HG02840 (cell line): ENCODE measurements around the gene LZTR1.
"Not testable (repeated sequence)": the region's sequence is repeated elsewhere in the genome, so short reads cannot be mapped to it uniquely, and the experiment has no call there.

Source experiments
- ATAC-seq: cut with Tn5 transposase; IDR thresholded peaks from one replicate; pipeline ENCODE4 v1.9.1; 2021; ENCODE audit warnings: mild to moderate bottlenecking, moderate library complexity, moderate number of reproducible peaks; ENCODE audit not compliant: unreplicated experiment, low FRiP score

The LZTR1 gene

GRCh38 chr22:20981787-20982562, at the start of gene LZTR1:
TSS of gene LZTR1 (plus strand) at chr22:20982297. CDS start at chr22:20982372, 75 bp downstream.
- peak; percentile 79 for ATAC-seq

- no peak for ATAC-seq
Observed at GRCh38 chr22:20933910-20934309, 48.2 kb upstream of the LZTR1 start.

- not testable (repeated sequence) for ATAC-seq
Observed at GRCh38 chr22:20935049-20935448, 47.0 kb upstream of the LZTR1 start.

DNA sequence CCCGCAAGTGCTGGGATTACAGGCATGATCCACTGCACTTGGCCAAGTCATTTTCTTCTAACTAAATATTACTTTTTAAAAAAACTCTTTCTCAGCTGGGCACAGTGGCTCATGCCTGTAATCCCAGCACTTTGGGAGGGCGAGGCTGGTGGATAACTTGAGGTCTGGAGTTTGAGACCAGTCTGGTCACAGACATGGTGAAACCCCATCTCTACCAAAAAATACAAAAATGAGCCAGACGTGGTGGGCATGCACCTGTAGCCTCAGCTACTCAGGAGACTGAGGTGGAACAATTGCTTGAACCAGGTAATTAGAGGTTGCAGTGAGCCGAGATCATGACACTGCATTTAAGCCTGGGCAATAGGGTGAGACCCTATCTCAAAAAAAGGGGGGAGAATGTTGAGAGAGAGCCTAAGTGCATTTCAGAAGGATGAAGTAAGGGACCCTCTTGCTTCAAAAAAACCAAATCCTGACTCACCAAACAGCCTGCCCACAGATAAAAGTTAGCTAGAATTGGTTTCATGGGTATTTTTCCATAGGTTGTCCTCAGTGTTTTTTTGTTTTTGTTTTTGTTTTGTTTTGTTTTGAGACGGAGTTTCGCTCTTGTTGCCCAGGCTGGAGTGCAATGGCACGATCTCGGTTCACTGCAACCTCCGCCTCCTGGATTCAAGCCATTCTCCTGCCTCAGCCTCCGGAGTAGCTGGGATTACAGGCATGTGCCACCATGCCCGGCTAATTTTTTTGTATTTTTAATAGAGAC, 46.1 kb upstream of the LZTR1 start:
- not testable (repeated sequence) for ATAC-seq

DNA sequence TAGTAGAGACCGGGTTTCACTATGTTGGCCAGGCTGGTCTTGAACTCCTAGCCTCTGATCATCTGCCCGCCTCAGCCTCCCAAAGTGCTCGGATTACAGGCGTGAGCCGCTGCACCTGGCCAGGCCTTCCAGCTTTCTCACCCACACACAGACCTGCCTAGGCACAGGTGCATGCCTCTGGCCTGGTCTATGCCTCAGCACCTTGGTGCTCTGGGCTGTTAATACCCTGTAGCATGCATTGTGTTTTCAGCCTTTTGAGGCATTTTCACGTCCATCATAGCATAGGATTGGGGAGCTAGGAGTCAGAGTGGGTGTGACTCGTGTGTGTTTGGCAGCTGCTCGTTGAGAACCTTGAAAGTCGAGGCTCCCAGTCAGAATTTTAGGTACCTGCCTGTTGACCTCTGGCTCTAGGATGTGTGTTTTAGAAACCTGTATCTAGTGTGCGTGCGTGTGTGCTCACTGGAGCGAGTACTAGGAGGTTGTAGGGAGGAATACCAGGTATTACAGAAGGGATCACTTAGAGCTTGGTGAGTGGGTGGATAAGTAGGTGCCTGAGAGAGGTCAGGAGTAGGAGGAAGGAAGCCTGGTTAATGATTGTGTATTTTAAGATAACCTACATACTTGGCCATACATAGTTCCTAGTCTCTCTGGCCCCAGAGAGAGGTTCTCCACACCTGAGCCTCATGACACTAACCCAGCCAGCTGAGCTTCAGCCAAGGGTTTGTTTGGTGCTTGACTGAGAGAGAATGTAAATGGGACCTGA, 44.9 kb upstream of the LZTR1 start:
- ATAC-seq: no peak

DNA sequence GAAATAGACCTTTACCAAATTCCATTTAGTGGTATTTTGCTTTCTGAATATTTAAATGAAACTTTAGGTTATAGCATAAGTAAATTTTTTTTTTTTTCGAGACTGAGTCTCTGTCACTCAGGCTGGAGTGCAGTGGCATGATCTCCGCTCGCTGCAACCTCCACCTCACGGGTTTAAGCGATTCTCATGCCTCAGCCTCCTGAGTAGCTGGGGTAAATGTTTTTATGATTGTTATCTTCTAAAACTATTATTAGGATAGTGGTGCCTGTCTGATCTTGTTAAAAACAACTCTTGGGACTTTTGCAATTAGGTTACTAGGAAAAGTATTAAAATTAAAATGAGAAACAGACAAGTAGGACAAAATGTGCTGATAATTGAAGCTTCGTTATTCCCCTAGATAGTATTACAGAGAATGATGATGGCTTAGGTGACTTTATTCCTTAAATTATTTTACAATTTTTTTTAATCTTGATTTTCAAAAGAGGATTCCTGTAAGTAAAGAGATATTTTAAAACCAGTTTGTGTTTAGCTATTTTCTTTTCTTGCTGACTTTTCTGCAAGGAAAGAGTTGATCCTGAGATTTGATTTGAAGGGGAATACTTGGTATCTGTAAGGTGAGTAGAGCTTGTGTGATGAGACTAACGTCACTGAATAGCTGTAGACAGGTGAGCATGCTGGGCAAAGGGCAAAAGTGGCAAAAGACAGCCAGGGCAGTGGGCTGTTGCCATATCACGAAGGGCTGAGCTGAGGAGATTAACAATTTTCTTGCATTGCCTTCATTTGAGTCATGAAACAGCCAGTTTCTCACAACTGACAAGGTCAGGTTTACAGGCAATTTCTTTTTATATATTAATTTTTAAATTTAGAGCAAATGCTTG, 44.1 kb upstream of the LZTR1 start:
- ATAC-seq: no peak

DNA sequence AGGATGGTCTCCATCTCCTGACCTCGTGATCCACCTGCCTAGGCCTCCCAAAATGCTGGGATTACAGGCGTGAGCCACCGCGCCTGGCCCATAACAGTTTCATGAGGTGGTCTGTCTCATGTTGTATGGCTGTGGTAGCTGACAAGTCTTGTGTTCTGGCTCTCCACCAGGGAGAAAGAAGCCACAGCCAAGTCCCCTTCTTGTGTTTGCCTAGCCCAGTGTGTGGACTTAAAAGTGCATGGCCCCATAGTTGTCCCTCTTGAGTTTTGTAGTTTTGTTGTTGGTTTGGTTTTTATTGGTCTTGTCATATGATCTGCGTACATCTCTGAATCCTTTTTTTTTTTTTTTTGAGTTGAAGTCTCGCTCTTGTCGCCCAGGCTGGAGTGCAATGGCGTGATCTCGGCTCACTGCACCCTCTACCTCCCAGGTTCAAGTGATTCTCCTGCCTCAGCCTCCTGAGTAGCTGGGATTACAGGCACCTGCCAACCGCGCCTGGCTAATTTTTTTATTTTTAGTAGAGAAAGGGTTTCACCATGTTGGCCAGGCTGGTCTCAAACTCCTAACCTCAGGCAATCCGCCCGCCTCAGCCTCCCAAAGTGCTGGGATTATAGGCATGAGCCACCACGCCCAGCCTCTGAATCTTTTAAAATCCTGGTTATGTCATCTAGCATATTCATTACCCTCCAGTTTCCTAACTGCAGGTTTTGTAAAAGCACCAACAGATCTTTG, 42.5 kb upstream of the LZTR1 start:
- ATAC-seq: not testable (repeated sequence)

DNA sequence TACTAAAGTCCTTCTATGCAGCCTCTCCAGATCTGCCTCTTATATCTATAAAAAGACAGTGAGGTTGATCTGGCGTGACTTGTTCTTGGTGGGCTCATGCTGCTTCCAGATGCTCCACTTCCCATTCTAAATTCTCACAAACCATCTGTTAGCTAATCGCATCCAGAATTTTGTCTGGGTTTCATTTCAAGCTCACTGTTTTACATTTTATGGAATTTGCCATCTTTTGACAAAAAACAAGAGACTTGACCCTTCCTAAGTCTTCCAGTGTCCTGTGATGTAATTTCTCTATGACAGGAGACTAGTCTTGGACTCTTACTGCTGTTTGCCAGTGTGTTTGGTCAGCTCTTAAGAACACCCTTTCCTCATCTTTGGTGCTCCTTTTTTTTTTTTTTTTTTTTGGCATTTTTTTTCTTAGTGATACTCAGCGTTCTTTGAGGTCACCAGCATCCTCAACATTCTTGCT, 41.9 kb upstream of the LZTR1 start:
- ATAC-seq: no peak

DNA sequence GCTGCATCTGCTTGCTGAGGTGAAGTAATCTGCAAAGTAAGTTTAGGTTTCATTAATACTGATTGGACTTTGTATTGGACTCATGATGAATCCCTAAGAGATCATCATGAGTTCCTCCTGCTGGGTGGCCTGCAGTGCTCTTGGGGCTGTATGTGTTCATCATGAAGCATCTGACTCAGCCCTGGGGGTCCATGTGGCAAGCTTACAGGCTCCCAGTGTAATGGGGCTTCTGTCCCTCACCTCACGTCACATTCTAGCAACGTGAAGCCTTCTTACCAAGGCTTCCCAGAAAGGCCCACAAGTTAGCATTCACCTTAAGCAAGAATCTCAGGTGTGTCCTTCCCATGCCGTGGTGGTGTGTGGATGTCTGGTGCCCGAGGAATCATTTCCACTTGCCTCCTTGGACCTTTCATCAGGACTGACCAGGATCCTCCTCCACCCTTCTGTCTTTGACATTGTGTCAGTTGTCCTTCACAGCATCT, 41.2 kb upstream of the LZTR1 start:
- ATAC-seq: no peak

DNA sequence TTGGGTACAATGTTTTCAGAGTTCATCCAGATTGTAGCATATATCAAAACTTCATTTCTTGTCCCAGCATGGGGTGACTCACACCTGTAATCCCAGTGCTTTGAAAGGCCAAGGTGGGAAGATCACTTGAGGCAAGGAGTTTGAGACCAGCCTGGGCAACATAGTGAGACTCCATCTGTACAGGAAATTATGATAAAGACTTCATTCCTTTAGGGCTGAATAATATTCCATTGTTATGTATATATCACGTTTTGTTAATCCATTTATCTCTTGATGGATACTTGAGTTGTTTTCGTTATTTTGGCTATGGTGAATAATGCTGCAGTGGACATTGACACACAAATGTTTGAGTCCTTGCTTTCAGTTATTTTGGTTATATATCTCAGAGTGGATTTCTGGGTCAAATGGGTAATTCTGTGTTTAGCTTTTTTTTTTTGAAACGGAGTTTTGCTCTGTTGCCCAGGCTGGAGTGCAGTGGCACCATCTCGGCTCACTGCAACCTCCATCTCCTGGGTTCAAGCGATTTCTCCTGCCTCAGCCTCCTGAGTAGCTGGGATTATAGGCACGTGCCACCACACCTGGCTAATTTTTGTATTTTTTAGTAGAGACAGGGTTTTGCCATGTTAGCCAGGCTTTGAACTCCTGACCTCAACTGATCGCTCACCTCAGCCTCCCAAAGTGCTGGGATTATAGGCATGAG, 39.7 kb upstream of the LZTR1 start:
- ATAC-seq: not testable (repeated sequence)

GRCh38 chr22:20943104-20943933, 38.8 kb upstream of the LZTR1 start:
- no peak for ATAC-seq

- no peak for ATAC-seq
Observed at GRCh38 chr22:20944042-20944441, 38.1 kb upstream of the LZTR1 start.

DNA sequence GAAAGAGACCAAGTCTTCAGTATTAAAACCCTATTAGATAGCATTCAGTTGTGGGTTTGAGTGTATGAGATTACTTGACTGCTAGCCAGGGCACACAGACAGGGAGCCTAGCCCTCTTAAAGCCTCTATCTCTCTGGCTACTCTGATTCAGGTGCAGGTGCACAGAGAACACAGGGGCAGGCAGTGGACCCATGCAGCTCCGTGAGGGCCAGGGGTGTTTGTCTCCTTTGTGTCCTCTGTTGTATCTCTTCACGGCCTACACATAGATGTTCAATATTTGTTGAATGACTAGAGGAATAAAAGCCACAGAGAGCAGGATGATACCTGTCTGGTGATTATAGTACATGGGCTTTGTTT, 36.5 kb upstream of the LZTR1 start:
- ATAC-seq: no peak

- ATAC-seq: no peak
Observed at GRCh38 chr22:20946080-20946986, 35.8 kb upstream of the LZTR1 start.

- ATAC-seq: no peak
Observed at GRCh38 chr22:20946991-20947390, 35.1 kb upstream of the LZTR1 start.

- ATAC-seq: no peak
Observed at GRCh38 chr22:20948450-20948849, 33.6 kb upstream of the LZTR1 start.

DNA sequence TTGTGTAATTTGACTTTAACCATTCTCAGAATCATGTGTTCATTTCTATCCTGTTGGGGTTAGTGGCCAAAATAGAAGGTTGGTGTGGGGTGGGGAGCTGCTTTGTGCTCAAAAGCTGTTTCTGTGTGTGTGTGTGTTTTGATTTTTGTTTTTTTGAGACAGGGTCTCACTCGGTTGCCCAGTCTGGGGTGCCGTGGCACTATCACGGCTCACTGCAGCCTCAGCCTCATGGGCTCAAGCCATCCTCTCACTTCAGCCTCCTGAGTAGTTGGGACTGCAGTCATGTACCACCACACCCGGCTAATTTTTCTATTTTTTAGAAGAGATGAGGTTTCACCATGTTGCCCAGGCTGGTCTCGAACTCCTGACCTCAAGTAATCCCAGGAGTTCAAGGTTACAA, 33.1 kb upstream of the LZTR1 start:
- ATAC-seq: no peak
